Measurements from ENCODE around the gene LETM1. TPM values are rescaled to one million over a fixed set of nuclear protein-coding genes. Genes with fewer than 3 reads are reported as not detected.

The LETM1 gene
- total and polyA plus RNA-seq, 2 donors (not counting 3 experiments of a cell fraction or from before 2014, with no cell fraction given): 25.6 to 62.5 TPM

- Histone ChIP-seq H3K79me2 (ENCODE audit: control insufficient read depth, insufficient read depth, low read length) (peaks cover 58% of the 10 kb centered on the region), H3K27ac (ENCODE audit: insufficient read depth, low read depth, low read length) (peak overlapping the region; percentile 28), H3K9me1 (replicated peaks; ENCODE audit: control insufficient read depth, extremely low read depth, insufficient read depth, low read length) (no peaks in the 10 kb centered on the region), H3K27me3 (ENCODE audit: control insufficient read depth in 2 of 2, insufficient read depth in 2 of 2, low read length in 2 of 2) (no peaks in the 10 kb centered on the region), H4K20me1 (replicated peaks; ENCODE audit: control insufficient read depth, extremely low read depth, insufficient read depth, low read length) (no peaks in the 10 kb centered on the region), H3K9ac (replicated peaks; ENCODE audit: extremely low read depth, insufficient read depth, low read length) (peak overlapping the region; percentile 69), H3K4me3 (replicated peaks in 1 of 3; ENCODE audit: insufficient read depth in 1 of 3, low read depth in 1 of 3, low read length in 3 of 3) (peak overlapping the region; percentile 44 to 88 (median 82)), H3K9me3 (replicated peaks; ENCODE audit: control insufficient read depth, insufficient read depth, low read length) (no peaks in the 10 kb centered on the region), H3K4me2 (ENCODE audit: insufficient read depth, low read length) (peak overlapping the region; percentile 81), H3K36me3 (ENCODE audit: control insufficient read depth in 2 of 2, extremely low read depth in 1 of 2, insufficient read depth in 2 of 2, low read length in 2 of 2) (peaks cover 0 to 2% of the 10 kb centered on the region in 2 experiments), H3K4me1 (ENCODE audit: control insufficient read depth, extremely low read depth, insufficient read depth, low read length) (peaks cover 17% of the 10 kb centered on the region), H2AFZ (ENCODE audit: low read depth, low read length) (peak overlapping the region; percentile 70)
- dilution Hi-C loops (cut with MboI; ENCODE audit: extremely low pct_ligation_motif_present, low sequenced_read_pairs): no loop called here
- TF ChIP-seq POLR2A (IDR thresholded peaks at IDR 0.05; ENCODE audit: low read depth, low read length): no peak
- no peak for TF ChIP-seq CTCF (IDR thresholded peaks at IDR 0.05; ENCODE audit: extremely low read depth in 1 of 2, insufficient read depth in 1 of 2, low read depth in 1 of 2, low read length in 2 of 2)
- TF ChIP-seq FOS (IDR thresholded peaks at IDR 0.05; ENCODE audit: borderline replicate concordance, insufficient read depth, low read length): no peak
- no peak for TF ChIP-seq GATA2 (IDR thresholded peaks at IDR 0.05; ENCODE audit: insufficient read depth, insufficient read length, low read depth, low read length)
- TF ChIP-seq POLR2AphosphoS5 (IDR thresholded peaks at IDR 0.05; ENCODE audit: insufficient read depth, low read depth, low read length): no peak
- no peak for TF ChIP-seq EZH2 (IDR thresholded peaks at IDR 0.05; ENCODE audit: borderline replicate concordance, low read depth, low read length, severe bottlenecking)
- no peak for TF ChIP-seq JUN (IDR thresholded peaks at IDR 0.05; ENCODE audit: borderline replicate concordance, insufficient read depth, insufficient read length, low read depth)
- no peak for TF ChIP-seq MYC (IDR thresholded peaks at IDR 0.05; ENCODE audit: low read depth, low read length)
- no peak for TF ChIP-seq MAX (IDR thresholded peaks at IDR 0.05; ENCODE audit: insufficient read depth, insufficient read length)
- intact Hi-C loops (cut with micrococcal nuclease): loop anchor here (1.0 to 2.0 kb wide), 3 partner anchors 15 to 55 kb away; no protein-coding TSS in a partner anchor
- no peak for FAIRE-seq
- ChIA-PET CTCF (interaction anchor here (0.7 to 4.8 kb wide), 5 partner anchors 12 to 55 kb away, joined by 3 to 25 read pairs (median 9); partner anchors contain the start of gene NSD2), POLR2A (no interaction called here)
- BruUV-seq (replicated peaks): no TSS peak
- peak; percentile 21 for DNase-seq (ENCODE audit: low read depth, low spot score)
Observed at GRCh38 chr4:1855333-1856070, 454 bp downstream of the LETM1 start.

Measured in endothelial cell of umbilical vein (primary cell).